ENCODE results near the gene HOXB7.
A peak's percentile ranks its signal among the peaks of the same experiment; 100 is the strongest.

The HOXB7 gene

GRCh38 chr17:48594538-48595277 lies 16.1 kb downstream of the HOXB7 start:
- Mint-ChIP-seq H3K4me3 (no peak overlapping the region), H3K9me3 (no peaks in the 10 kb centered on the region), H3K27ac (no peak overlapping the region), H3K4me1 (peaks cover 53% of the 10 kb centered on the region), H3K27me3 (peaks cover 100% of the 10 kb centered on the region), H3K36me3 (no peaks in the 10 kb centered on the region)
- DNase-seq, result peak; percentile 21
- CTCF ChIA-PET, result interaction anchor here (0.5 to 3.8 kb wide), 7 partner anchors 15 to 569 kb away, joined by 3 to 29 read pairs (median 5); no protein-coding TSS in a partner anchor

DNA sequence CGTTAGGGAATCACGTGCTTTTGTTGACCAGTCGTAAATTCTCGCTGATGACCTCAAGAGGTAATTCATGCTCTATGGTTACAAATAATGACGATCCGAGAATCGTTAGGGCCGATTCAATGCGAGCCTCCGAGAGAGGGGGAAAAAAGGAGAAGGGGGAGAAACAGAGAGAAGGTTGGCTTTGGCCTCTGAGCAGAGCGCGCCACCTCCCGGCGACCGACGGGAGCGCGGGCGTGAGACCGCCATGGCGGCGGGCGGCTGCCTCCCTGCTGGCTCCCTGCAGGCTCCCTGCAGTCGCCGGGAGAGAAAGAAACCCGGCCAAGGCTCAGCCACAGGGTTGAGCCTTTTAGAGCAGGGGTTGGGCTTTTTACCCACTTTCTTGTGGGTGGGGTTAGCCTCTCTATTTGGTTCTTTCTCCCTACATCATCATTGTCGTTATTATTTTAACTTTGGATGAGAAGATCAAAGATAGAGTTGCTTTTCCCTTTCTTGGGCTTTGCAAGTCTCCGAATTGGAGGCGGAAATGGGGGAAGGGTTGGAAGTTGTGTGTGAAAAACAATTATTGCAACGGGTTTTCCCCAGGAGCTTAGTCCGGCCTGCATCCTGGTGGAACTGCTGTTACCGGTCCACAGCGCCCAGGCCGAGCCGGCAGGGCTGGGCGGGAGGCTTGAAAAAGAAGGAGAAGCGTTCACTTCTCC lies 16.8 kb downstream of the HOXB7 start:
- Mint-ChIP-seq H3K27ac (no peak overlapping the region), H3K9me3 (no peaks in the 10 kb centered on the region), H3K27me3 (peaks cover 100% of the 10 kb centered on the region), H3K4me3 (peak overlapping the region; percentile 72), H3K36me3 (no peaks in the 10 kb centered on the region), H3K4me1 (peaks cover 54% of the 10 kb centered on the region)
- CTCF ChIA-PET, result interaction anchor here (0.6 to 3.8 kb wide), 27 partner anchors 8 to 568 kb away, joined by 3 to 30 read pairs (median 6); partner anchors contain the start of gene NFE2L1
- peak; percentile 84 for DNase-seq

DNA sequence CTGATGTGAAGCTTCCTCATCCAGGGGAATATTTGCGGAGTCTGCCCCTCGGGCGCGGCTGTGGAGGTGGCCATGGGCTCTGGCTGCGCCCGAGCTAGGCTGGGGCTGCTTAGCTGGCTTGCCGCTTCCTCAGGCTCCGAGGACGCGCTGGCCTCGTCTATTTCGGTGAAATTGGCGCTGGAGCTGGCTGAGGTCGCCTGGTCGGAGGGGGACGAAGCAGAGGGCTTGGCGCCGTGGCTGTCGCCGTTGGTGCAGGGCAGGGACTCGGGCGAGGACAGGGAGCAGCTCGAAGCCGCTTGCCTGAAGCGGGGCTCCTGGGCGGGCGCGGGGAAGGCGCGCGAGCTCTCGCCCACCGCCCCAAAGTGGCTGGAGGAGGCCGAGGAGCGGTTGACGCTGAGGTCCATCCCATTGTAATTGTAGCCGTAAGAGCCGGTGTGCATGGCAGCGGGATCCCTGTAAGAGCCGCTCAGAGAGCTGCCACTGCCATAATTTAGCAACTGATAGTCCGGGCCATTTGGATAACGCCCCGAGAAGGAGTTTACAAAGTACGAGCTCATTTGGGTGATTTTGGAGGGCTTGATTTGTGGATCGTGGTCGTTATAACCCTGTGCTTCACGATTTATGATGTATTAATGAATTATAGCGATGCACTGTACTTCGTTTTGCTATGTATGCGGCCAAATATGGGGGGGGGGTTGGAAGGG lies 17.5 kb downstream of the HOXB7 start, which contains the start of gene HOXB5:
HOXB5 (minus strand) TSS at position 654 of the 704 bp plus-strand sequence; CDS start at position 557, 97 bp downstream.
- Mint-ChIP-seq H3K9me3 (no peaks in the 10 kb centered on the region), H3K4me1 (peaks cover 53% of the 10 kb centered on the region), H3K27me3 (peaks cover 100% of the 10 kb centered on the region), H3K36me3 (no peaks in the 10 kb centered on the region), H3K4me3 (peak within 1 kb of the TSS; percentile 72), H3K27ac (peak within 1 kb of the TSS; percentile 78)
- peak; percentile 49 for DNase-seq
- CTCF ChIA-PET, result interaction anchor here (0.5 to 3.8 kb wide), 38 partner anchors 8 to 567 kb away, joined by 3 to 30 read pairs (median 5); partner anchors contain the start of gene NFE2L1

DNA sequence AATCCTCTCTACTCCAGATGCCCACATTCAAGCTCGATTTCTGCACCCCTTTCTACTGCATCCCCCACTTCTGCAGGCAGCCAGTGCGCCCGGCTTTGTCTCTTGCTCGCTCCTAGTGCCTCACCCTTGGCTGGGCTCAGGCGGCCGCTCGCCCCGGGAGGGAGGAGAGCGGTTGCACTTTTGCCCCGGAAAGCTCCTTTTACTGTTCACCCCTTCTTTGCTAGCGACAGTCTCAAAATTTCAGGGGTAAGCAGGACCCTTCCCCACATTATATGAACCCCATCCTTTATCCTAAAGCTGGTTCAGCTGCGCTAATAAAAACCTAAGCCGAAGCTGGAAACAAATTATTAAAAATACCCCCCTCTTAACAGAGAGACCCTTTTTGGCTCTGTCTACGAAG lies 18.2 kb downstream of the HOXB7 start:
- peak overlapping the region; percentile 72 for H3K4me3 Mint-ChIP-seq
- H3K4me1 Mint-ChIP-seq, result peaks cover 52% of the 10 kb centered on the region
- peak overlapping the region; percentile 78 for H3K27ac Mint-ChIP-seq
- peak; percentile 47 for DNase-seq
- peaks cover 100% of the 10 kb centered on the region for H3K27me3 Mint-ChIP-seq
- no peaks in the 10 kb centered on the region for H3K36me3 Mint-ChIP-seq
- CTCF ChIA-PET, result interaction anchor here (0.5 to 3.8 kb wide), 31 partner anchors 9 to 566 kb away, joined by 3 to 30 read pairs (median 6); partner anchors contain the start of gene NFE2L1
- H3K9me3 Mint-ChIP-seq, result no peaks in the 10 kb centered on the region

DNA sequence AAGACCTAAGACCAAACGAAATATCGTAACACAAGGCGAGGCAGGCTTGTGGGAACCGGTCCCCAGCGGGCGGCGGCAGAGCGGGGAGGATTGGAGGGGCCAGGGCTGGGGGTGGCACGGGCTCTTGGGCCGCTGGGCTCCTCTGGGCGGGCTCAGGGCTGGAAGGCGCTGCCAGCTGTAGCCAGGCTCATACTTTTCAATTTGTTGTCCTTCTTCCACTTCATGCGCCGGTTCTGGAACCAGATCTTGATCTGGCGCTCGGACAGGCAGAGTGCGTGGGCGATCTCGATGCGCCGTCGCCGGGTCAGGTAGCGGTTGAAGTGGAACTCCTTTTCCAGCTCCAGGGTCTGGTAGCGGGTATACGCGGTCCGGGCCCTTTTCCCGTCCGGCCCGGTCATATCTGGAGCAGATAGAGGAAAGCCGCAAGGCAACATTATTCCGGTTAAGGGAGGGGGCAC lies 18.7 kb downstream of the HOXB7 start:
- H3K9me3 Mint-ChIP-seq, result no peaks in the 10 kb centered on the region
- H3K27me3 Mint-ChIP-seq, result peaks cover 100% of the 10 kb centered on the region
- H3K4me3 Mint-ChIP-seq, result no peak overlapping the region
- peaks cover 54% of the 10 kb centered on the region for H3K4me1 Mint-ChIP-seq
- DNase-seq, result no peak
- CTCF ChIA-PET, result interaction anchor here (0.6 to 3.8 kb wide), 17 partner anchors 9 to 566 kb away, joined by 3 to 30 read pairs (median 10); no protein-coding TSS in a partner anchor
- H3K36me3 Mint-ChIP-seq, result no peaks in the 10 kb centered on the region
- H3K27ac Mint-ChIP-seq, result no peak overlapping the region

DNA sequence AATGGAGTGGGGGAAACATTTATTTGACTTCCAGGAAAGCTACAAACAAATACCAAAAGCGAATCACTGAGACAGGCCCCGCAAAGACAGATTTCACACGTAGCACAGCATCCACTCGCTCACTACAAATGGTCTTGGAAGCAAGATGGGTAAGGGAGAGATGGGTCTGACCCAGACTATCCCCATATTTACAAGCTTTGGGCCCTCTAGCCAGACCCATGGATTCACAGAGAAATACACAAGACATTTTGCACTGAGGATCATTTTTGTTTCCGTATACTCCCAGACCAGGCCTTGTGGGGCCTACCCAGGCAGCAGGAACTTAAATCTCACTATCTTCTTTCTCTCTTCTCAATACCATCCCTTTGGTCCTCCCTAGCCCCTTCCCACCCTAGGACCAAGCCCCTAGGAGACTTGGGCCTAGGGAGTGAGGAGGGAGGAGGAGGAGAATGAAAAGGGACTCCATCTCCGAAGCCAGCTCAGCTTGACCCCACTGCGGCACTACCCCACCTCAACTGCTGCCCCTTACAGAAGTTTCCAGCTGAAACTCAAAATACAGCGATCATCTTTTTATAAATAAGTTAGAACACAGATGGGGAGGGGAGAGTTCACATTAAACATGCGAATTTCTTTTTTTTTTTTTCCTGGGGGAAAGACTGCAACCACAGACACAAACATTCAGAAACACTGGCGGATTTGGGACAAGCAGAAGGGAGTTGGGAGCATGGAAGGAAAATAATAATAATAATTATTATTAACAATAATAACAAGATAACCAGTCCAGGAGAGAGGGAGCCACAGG lies 19.4 kb downstream of the HOXB7 start:
- H3K27me3 Mint-ChIP-seq, result peaks cover 100% of the 10 kb centered on the region
- H3K4me1 Mint-ChIP-seq, result peaks cover 54% of the 10 kb centered on the region
- no peak for DNase-seq
- H3K36me3 Mint-ChIP-seq, result no peaks in the 10 kb centered on the region
- CTCF ChIA-PET, result interaction anchor here (1.8 to 3.1 kb wide), 5 partner anchors 41 to 565 kb away, joined by 4 to 30 read pairs (median 15); no protein-coding TSS in a partner anchor
- H3K4me3 Mint-ChIP-seq, result no peak overlapping the region
- no peaks in the 10 kb centered on the region for H3K9me3 Mint-ChIP-seq
- no peak overlapping the region for H3K27ac Mint-ChIP-seq

DNA sequence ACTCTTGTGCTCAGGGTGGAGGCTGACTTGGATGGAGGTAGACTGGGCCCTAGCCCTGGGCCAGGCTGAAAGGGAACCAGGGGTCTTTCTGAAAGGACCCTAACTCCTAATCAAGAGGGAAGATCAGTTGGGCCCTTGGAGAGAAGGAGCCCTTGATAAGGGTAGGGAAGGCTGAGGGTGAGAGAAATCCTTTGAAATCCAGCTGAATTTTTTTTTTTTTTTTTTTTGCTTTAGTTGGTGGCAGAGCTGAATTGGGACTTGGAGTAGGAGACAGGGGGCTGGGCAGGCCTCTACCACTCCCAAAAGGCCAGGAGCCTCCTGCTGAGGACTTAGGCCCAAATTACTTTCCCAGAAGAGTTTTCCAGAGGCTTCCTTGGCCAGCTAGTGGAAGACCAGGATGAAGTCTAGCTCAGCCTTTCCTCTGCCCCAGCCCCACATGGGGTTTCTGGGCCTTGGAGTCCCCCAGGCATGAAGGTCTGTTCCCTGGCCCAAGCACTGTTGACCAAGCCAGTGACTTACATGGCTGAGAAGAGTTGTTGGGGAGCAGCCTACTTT lies 20.1 kb downstream of the HOXB7 start:
- H3K4me1 Mint-ChIP-seq, result peaks cover 58% of the 10 kb centered on the region
- no peaks in the 10 kb centered on the region for H3K36me3 Mint-ChIP-seq
- no peaks in the 10 kb centered on the region for H3K9me3 Mint-ChIP-seq
- CTCF ChIA-PET, result interaction anchor here (0.7 to 3.1 kb wide), 7 partner anchors 41 to 564 kb away, joined by 3 to 15 read pairs (median 4); no protein-coding TSS in a partner anchor
- no peak overlapping the region for H3K27ac Mint-ChIP-seq
- peaks cover 100% of the 10 kb centered on the region for H3K27me3 Mint-ChIP-seq
- DNase-seq, result no peak
- H3K4me3 Mint-ChIP-seq, result no peak overlapping the region

DNA sequence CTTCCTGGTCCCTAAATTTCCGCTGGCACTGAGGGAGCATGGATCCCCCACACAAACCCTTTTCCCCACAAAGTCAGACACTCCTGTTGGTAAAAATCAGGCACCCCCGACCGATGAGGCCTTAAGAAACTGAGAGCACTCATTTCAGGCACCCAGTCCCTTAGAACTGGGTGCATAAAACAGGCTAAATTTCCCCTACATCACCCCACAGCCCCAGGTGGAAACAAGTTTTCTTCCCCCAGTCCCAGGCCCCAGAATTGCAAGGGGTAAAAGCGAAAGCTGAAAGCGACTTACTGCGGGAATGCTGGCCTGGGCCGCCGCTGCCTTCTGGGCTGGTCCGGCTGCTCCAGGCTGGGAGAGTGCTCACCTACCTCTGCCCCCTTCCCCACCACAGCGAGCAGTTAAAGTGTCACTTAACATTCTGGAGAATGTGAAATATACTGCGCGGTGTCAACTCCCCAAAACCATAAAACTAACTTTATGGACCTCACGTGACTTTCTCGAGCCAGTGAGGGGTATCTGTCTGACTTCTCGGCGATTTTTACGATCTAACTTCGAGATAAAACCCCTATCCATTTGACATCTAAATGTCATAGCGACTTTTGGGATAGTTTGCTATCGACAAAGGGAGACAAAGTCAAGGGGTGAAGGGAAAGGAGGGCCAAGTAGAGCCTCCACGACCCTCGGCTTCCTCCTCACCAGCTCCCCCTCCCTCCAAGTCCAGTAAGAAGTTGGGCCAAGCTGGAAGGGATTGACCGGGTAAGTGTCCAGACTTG lies 20.8 kb downstream of the HOXB7 start, which contains the start of gene HOXB3:
HOXB3 (minus strand) TSS at position 411 of the 776 bp plus-strand sequence. CDS start 37,767 bp downstream, outside the sequence.
- CTCF ChIA-PET, result interaction anchor here (0.6 to 1.9 kb wide), 7 partner anchors 42 to 327 kb away, joined by 3 to 6 read pairs (median 3); no protein-coding TSS in a partner anchor
- no peak within 1 kb of the TSS for H3K27ac Mint-ChIP-seq
- peaks cover 100% of the 10 kb centered on the region for H3K27me3 Mint-ChIP-seq
- no peak within 1 kb of the TSS for H3K4me3 Mint-ChIP-seq
- H3K9me3 Mint-ChIP-seq, result no peaks in the 10 kb centered on the region
- peaks cover 65% of the 10 kb centered on the region for H3K4me1 Mint-ChIP-seq
- no peaks in the 10 kb centered on the region for H3K36me3 Mint-ChIP-seq
- DNase-seq, result no peak

GRCh38 chr17:48589060-48589830 lies 21.6 kb downstream of the HOXB7 start:
- Mint-ChIP-seq H3K36me3 (no peaks in the 10 kb centered on the region), H3K4me1 (peaks cover 72% of the 10 kb centered on the region), H3K4me3 (no peak overlapping the region), H3K9me3 (no peaks in the 10 kb centered on the region), H3K27ac (no peak overlapping the region), H3K27me3 (peaks cover 100% of the 10 kb centered on the region)
- no peak for DNase-seq
- CTCF ChIA-PET, result interaction anchor here (0.6 to 2.0 kb wide), 6 partner anchors 97 to 323 kb away, joined by 3 to 5 read pairs (median 3); no protein-coding TSS in a partner anchor

DNA sequence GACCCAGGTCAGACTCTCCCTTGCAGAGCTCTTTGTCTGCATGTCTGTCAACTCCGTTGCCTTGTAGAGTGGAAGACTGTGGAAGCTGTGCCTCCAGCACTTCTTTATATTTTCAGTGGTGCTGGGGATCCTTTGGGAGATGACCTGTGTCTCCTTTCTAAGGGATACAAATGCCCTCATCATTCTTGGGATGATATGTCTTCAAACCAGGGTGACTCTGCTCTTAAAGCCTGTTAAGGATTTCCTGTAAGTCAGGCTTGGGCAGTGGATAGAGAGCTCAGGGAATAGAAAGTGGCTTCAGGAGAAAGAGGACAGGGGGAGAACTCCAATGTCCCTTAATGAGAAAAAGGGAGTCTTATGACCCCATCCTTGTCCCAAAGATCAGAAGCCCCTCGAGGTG lies 22.3 kb downstream of the HOXB7 start:
- H3K27me3 Mint-ChIP-seq, result peaks cover 100% of the 10 kb centered on the region
- no peaks in the 10 kb centered on the region for H3K36me3 Mint-ChIP-seq
- CTCF ChIA-PET, result interaction anchor here (1.0 to 2.7 kb wide), 10 partner anchors 10 to 329 kb away, joined by 3 to 10 read pairs (median 4); no protein-coding TSS in a partner anchor
- DNase-seq, result no peak
- H3K4me3 Mint-ChIP-seq, result no peak overlapping the region
- H3K4me1 Mint-ChIP-seq, result peaks cover 71% of the 10 kb centered on the region
- peak overlapping the region; percentile 16 for H3K27ac Mint-ChIP-seq
- no peaks in the 10 kb centered on the region for H3K9me3 Mint-ChIP-seq

GRCh38 chr17:48588074-48588415 lies 22.8 kb downstream of the HOXB7 start:
- H3K36me3 Mint-ChIP-seq, result no peaks in the 10 kb centered on the region
- H3K27ac Mint-ChIP-seq, result no peak overlapping the region
- H3K4me1 Mint-ChIP-seq, result peaks cover 67% of the 10 kb centered on the region

More at GRCh38 chr17:48588074-48588415, 22.8 kb downstream of the HOXB7 start:
- no peak for DNase-seq
- no peak overlapping the region for H3K4me3 Mint-ChIP-seq
- CTCF ChIA-PET, result interaction anchor here (0.8 to 2.7 kb wide), 13 partner anchors 8 to 329 kb away, joined by 3 to 10 read pairs (median 4); no protein-coding TSS in a partner anchor
- H3K27me3 Mint-ChIP-seq, result peaks cover 100% of the 10 kb centered on the region
- H3K9me3 Mint-ChIP-seq, result no peaks in the 10 kb centered on the region

All from activated naive CD4-positive, alpha-beta T cell treated with anti-CD3 and anti-CD28 coated beads, Interleukin-2, amount 10 ng/mL, durations not matched to agents 7 days and 5 days (primary cell).